Activated CD4-positive, CD25-positive, alpha-beta regulatory T cell treated with anti-CD3 and anti-CD28 coated beads, Interleukin-2, amount 50 U/mL, for 72 hours (primary cell): ENCODE data around the gene ATP8A1.
"Not testable (repeated sequence)": the region's sequence is repeated elsewhere in the genome, so short reads cannot be mapped to it uniquely, and the experiment has no call there.

Experiments
- DNase-seq: peaks from one replicate; pipeline ENCODE4 v3.0.0; 2021

The ATP8A1 gene

GRCh38 chr4:42492962-42493361 lies 163.9 kb downstream of the ATP8A1 start:
- no peak for DNase-seq

- DNase-seq = no peak
Measured at GRCh38 chr4:42490015-42490414, 166.9 kb downstream of the ATP8A1 start.

DNA sequence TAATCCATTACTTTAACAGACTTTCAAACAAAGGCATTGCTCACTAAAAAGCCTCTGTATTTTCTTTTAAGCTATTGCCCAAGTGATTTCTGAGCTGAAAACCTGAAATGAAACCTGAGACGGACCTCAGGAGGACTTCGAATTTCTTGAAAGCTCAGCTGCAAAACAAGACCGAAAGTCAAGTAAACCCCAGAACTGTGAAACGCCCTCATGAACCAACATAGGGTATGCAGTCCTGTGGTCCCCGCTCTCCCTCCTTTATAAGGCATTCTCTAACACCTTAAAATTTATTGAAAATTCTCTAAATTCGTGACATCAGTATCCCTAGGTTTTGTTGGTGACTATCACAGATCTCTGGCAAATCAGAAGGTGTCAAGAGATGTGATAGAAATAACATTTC lies 167.8 kb downstream of the ATP8A1 start:
- no peak for DNase-seq

DNA sequence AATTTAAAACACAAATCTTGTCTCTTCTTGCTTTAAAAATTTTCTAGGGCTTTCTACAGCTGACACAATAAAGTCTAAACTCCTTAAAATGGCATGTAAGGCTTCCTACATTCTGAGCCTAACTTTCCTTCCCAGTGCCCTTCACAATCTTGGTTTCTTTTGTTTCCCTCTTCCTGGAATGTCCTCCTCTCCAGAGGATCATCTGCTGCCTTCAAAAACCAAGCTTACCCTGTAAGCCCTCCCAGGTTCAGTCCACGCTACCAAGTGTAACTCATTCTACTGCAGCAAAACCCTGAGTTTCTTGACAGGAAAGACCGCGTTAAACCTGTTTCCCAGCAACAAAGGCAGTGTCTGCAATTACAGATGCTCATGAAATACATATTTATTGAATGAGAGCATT lies 168.4 kb downstream of the ATP8A1 start:
- DNase-seq = no peak

GRCh38 chr4:42488114-42488513 lies 168.8 kb downstream of the ATP8A1 start:
- DNase-seq = no peak

GRCh38 chr4:42487230-42487629 lies 169.7 kb downstream of the ATP8A1 start:
- no peak for DNase-seq

GRCh38 chr4:42486156-42486555 lies 170.7 kb downstream of the ATP8A1 start:
- not testable (repeated sequence) for DNase-seq

- no peak for DNase-seq
Measured at GRCh38 chr4:42484630-42485029, 172.3 kb downstream of the ATP8A1 start.

DNA sequence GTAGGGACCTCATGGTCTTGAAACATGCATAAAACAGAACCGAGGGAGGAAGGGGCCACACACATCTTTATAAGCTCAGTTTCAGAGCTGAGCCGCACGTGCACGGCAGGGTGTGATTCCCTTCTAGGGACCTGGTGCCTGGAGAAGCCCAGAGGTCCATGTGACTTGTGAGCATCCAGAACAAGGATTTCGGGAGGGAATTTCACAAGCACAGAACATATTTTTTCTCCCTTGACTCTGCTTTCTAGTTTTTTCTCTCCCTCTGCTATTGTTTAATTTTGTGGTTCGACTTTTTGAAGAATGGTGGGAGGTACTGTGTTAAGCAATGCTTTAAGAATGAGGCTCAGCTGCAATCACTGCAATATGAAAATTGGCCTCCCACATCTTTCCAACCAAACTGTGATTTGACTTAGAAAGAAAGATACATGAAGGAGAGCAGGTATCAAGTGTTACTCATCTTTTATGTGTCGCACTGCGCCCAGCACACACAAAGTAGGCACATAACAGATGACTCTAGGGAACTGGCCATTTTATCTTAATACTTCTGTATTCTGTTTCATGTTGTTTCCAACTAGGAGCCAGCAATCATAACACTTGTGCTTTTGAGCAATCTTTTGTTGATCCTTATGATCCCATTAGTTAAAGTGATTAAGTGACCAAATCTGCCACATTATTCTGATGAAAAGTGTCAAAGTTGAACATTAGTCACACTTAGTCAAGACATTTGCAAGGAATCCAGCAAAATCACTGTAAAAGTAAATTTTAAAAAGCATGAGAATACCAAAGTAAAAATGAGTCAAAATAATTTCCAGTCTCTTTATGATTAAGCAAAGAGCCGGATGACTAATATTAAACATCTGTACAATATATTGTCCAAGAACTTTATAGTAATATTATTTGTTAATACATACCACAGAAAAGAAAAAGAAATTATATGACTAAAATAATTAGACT lies 173.2 kb downstream of the ATP8A1 start:
- no peak for DNase-seq

GRCh38 chr4:42482516-42483327 lies 174.2 kb downstream of the ATP8A1 start:
- DNase-seq = no peak

DNA sequence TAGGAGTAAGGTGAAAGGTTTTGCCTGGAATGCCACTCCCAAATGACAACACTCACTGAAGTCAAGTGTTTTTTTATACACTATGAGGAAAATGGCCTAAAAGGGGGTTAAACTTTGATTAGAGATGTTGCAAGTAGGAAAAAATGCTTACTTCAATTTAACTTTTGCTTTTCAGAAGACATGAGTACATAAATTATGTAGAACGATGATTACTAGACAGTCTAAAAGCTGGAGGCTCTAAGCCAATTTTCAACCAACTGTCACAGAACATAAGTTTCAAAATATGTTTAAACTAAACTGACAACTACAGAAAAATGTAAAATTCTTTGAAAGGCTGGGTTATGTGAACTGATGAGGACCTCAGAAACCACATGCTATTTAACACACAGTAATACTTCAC lies 176.2 kb downstream of the ATP8A1 start:
- no peak for DNase-seq

DNA sequence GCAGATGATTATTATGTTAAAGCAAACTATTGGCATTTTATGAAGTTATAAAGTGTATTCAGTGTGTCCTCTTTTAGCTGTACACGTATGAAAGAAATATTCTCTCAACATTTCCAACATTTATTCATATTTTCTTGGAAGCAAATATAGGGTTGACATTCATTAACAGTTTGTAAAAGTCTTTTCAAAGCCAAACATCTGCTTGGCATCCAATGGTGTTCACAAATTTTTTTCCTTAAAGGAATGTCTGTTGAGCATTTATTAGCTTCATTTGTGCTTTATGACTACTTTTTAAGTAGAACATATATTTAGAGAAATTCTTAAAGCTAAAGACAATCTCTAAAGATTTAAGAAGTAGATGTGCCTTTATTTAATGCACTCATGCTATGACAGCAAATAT lies 176.6 kb downstream of the ATP8A1 start:
- no peak for DNase-seq

GRCh38 chr4:42478946-42479345 lies 178.0 kb downstream of the ATP8A1 start:
- DNase-seq = no peak

- DNase-seq = no peak
Measured at GRCh38 chr4:42478509-42478908, 178.4 kb downstream of the ATP8A1 start.

DNA sequence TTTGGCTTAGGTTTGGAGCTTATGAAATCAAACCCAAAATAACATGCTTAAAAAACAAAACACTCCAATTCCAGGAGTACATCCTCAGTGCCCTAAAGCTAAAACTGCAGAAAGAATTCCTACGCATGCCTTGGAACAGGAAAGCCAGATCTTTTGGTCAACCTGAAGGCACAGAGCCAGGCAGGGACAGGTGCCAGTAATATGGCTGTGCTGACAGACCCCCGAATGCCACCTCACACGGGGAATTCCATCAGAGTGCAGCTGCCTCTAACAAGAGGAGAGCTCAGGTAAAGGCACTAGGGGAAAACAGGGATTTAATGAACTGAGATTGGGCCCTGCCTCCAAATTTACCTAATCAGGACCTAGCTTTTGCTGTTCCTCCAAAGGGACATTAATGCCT lies 182.5 kb downstream of the ATP8A1 start:
- no peak for DNase-seq

DNA sequence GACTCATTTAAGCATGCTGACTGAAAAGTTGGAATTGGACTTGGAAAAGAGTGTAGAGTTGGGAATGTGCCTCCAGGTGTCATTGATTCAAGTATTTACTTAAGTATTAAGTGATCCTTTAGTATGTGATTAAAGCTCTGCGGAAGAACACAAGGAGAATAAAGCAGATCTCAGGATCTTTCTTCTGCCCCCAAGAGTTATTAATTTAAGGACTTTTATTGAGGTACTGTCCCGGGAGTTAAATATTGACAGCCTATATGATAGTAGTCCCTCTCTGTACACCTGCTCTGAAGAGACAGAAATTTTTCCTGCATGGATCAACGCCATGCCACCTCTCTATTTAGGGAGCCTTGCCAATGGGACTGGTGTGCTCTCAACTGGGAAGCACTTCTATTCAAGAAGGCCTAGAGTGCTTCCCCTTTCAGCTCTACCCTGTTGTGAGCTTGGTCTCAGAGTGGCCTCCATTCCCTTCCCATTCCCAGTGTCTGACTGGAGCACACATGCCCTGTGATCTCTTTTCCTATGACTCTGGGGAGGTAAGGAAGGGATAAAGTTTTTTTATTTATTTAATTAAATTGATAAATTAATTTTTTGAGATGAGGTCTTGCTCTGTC lies 183.7 kb downstream of the ATP8A1 start:
- no peak for DNase-seq

GRCh38 chr4:42471896-42472295 lies 185.0 kb downstream of the ATP8A1 start:
- DNase-seq = no peak

- DNase-seq = no peak
Measured at GRCh38 chr4:42470023-42470422, 186.9 kb downstream of the ATP8A1 start.

DNA sequence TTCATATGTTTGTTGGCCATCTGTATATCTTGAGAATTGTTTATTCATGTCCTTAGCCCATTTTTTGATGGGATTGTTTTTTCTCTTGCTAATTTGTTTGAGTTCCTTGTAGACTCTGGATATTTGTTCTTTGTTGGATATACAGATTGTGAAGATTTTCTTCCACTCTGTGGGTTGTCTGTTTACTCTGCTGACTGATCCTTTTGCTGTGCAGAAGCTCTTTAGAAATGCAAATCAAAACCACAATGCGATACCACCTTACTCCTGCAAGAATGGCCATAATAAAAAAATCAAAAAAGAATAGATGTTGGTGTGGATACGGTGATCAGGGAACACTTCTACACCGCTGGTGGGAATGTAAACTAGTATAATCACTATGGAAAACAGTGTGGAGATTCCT lies 189.1 kb downstream of the ATP8A1 start:
- DNase-seq = not testable (repeated sequence)

DNA sequence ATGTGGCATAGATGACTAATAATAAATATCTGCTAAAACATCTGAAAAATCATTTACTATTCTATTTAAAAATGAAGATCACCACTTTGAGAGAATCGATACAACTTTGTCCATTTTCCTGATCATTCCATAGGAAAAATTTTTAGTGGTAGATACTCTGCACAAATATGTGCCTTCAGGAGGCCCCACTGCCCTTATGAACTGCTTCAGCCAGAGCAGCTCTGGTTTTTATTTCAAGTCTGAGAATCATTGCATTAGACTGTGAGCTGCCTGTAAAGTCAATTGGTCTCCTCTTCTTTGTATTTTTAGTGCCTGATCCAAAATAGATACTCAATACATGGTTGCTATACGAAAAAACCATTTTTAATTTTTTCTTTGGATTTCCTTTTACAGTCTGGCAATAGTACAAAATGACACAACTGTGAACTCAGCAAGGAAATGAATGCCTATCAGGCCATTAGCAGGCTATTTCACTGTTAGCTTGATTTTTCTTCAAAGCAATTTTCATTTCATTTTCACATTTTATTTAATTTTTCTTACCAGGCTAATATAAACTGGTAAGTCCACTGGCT lies 190.5 kb downstream of the ATP8A1 start:
- DNase-seq = no peak

GRCh38 chr4:42464550-42465094 lies 192.3 kb downstream of the ATP8A1 start:
- no peak for DNase-seq

DNA sequence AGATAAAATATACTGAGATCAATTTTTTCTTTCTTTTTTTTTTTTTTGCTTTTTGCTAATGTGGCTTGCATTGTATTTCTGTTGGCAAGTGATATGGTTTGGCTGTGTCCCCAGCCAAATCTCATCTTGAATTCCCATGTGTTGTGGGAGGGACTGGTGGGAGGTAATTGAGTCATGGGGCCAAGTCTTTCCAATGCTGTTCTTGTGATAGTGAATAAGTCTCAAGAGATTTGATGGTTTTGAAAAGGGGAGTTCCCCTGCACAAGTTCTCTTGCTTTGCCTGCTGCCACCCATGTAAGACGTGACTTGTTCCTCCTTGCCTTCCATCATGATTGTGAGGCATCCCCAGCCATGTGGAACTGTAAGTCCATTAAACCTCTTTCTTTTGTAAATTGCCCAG lies 195.7 kb downstream of the ATP8A1 start:
- not testable (repeated sequence) for DNase-seq

- no peak for DNase-seq
Measured at GRCh38 chr4:42460043-42460442, 196.9 kb downstream of the ATP8A1 start.
